ENCODE results near the gene SPAG16. TPM values are rescaled to one million over a fixed set of nuclear protein-coding genes. Genes with fewer than 3 reads are reported as not detected.

Gene SPAG16
- total RNA-seq, 2 experiments from 2014 or later = 2.8 to 3.2 TPM

- ChIA-PET CTCF (no interaction called here), POLR2A (no interaction called here)
- Histone ChIP-seq H3K9me3 (ENCODE audit: control insufficient read depth in 1 of 2, insufficient read depth in 1 of 2, low read length in 2 of 2) (no peaks in the 10 kb centered on the region), H3K27ac (ENCODE audit: low read depth in 1 of 2, low read length in 2 of 2) (no peak overlapping the region), H3K27me3 (ENCODE audit: control insufficient read depth in 1 of 2, insufficient read depth in 2 of 2, low read length in 2 of 2) (no peaks in the 10 kb centered on the region), H3K36me3 (ENCODE audit: insufficient read depth, low read length) (no peaks in the 10 kb centered on the region), H3K4me1 (ENCODE audit: insufficient read depth, low read length) (no peaks in the 10 kb centered on the region), H3K4me3 (ENCODE audit: low read length) (no peak overlapping the region)
- no peak for TF ChIP-seq CTCF (IDR thresholded peaks at IDR 0.05)
- Mint-ChIP-seq H3K27ac (no peak overlapping the region), H3K36me3 (ENCODE audit: low read depth) (no peaks in the 10 kb centered on the region), H3K27me3 (no peaks in the 10 kb centered on the region), H3K9me3 (no peaks in the 10 kb centered on the region), H3K4me3 (no peak overlapping the region), H3K4me1 (ENCODE audit: low read depth) (no peaks in the 10 kb centered on the region)
- ATAC-seq (ENCODE audit: poor library complexity) (no peak), DNase-seq (no peak)
- intact Hi-C loops (cut with DNase I, micrococcal nuclease) = no loop called here
Measured at GRCh38 chr2:213763963-213764362, 479.7 kb downstream of the SPAG16 start.

- Mint-ChIP-seq H3K27me3 (no peaks in the 10 kb centered on the region), H3K9me3 (no peaks in the 10 kb centered on the region), H3K4me1 (ENCODE audit: low read depth) (no peaks in the 10 kb centered on the region), H3K36me3 (ENCODE audit: low read depth) (no peaks in the 10 kb centered on the region), H3K4me3 (no peak overlapping the region), H3K27ac (no peak overlapping the region)
- no peak for TF ChIP-seq CTCF (IDR thresholded peaks at IDR 0.05)
- Histone ChIP-seq H3K4me3 (ENCODE audit: low read length) (no peak overlapping the region), H3K9me3 (ENCODE audit: control insufficient read depth in 1 of 2, insufficient read depth in 1 of 2, low read length in 2 of 2) (no peaks in the 10 kb centered on the region), H3K36me3 (ENCODE audit: insufficient read depth, low read length) (no peaks in the 10 kb centered on the region), H3K27ac (ENCODE audit: low read depth in 1 of 2, low read length in 2 of 2) (no peak overlapping the region), H3K27me3 (ENCODE audit: control insufficient read depth in 1 of 2, insufficient read depth in 2 of 2, low read length in 2 of 2) (no peaks in the 10 kb centered on the region), H3K4me1 (ENCODE audit: insufficient read depth, low read length) (no peaks in the 10 kb centered on the region)
- ChIA-PET CTCF (no interaction called here), POLR2A (no interaction called here)
- ATAC-seq (ENCODE audit: poor library complexity) (no peak), DNase-seq (no peak)
- intact Hi-C loops (cut with DNase I, micrococcal nuclease) = no loop called here
Measured at GRCh38 chr2:213764849-213765248, 480.6 kb downstream of the SPAG16 start.

- intact Hi-C loops (cut with DNase I, micrococcal nuclease) = no loop called here
- POLR2A ChIA-PET = no interaction called here
- Histone ChIP-seq H3K27me3 (ENCODE audit: control insufficient read depth in 1 of 2, insufficient read depth in 2 of 2, low read length in 2 of 2) (no peaks in the 10 kb centered on the region), H3K9me3 (ENCODE audit: control insufficient read depth in 1 of 2, insufficient read depth in 1 of 2, low read length in 2 of 2) (no peaks in the 10 kb centered on the region), H3K27ac (ENCODE audit: low read depth in 1 of 2, low read length in 2 of 2) (no peak overlapping the region), H3K4me1 (ENCODE audit: insufficient read depth, low read length) (no peaks in the 10 kb centered on the region), H3K36me3 (ENCODE audit: insufficient read depth, low read length) (no peaks in the 10 kb centered on the region), H3K4me3 (ENCODE audit: low read length) (no peak overlapping the region)
- no peak overlapping the region for H3K27ac Mint-ChIP-seq
- ATAC-seq (ENCODE audit: poor library complexity) (no peak), DNase-seq (no peak)
- H3K4me1 Mint-ChIP-seq (ENCODE audit: low read depth) = no peaks in the 10 kb centered on the region
- H3K4me3 Mint-ChIP-seq = no peak overlapping the region
- CTCF ChIA-PET = no interaction called here
- no peak for TF ChIP-seq CTCF (IDR thresholded peaks at IDR 0.05)
- no peaks in the 10 kb centered on the region for H3K27me3 Mint-ChIP-seq
- H3K9me3 Mint-ChIP-seq = no peaks in the 10 kb centered on the region
- no peaks in the 10 kb centered on the region for H3K36me3 Mint-ChIP-seq (ENCODE audit: low read depth)
Measured at GRCh38 chr2:213766062-213766461, 481.8 kb downstream of the SPAG16 start.
